ENCODE data around the gene SYNE1.

SYNE1 gene

DNA sequence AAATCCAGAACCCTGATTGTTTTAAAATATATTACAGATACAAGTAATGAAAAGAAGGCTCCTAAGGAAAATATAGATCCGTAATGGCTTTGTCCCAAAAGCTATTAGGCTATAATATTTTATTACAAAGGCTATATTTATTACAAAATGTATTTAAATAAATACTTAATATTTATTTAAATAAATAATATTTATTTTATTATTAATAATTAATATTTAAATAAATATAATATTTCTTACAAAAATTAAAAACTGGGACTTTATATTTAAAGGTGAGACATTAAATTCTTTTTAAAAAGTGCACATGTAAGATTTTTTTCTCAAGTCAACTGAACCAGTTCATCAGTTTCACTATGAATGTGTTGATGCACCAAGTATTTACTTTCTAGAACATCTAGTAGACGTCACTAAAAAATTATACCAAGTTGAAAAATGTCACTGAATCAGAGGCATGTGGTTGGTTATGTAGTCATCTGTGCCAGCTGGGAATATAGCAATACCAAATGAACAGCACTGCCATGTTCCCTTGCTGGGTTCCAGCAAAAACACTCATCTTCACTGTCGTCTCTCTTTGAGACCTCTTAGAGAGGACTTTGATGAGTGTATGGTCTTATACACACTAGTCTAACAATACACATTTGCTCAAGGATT, 550.8 kb downstream of the SYNE1 start:
- Histone ChIP-seq H3K9ac (ENCODE audit: low read length) (no peak overlapping the region), H3K27me3 (ENCODE audit: low read length) (no peaks in the 10 kb centered on the region), H3K9me3 (ENCODE audit: insufficient read depth, low read length) (no peaks in the 10 kb centered on the region), H3K36me3 (ENCODE audit: low read length) (no peaks in the 10 kb centered on the region), H2AFZ (ENCODE audit: low read depth, low read length, severe bottlenecking) (no peak overlapping the region), H3K27ac (ENCODE audit: low read depth, low read length) (no peak overlapping the region), H4K20me1 (ENCODE audit: low read depth, low read length) (no peaks in the 10 kb centered on the region), H3K79me2 (ENCODE audit: insufficient read depth, low read length) (no peaks in the 10 kb centered on the region), H3F3A (ENCODE audit: insufficient read depth) (no peaks in the 10 kb centered on the region), H3K9me2 (replicated peaks; ENCODE audit: insufficient read depth, low read length) (no peaks in the 10 kb centered on the region), H3K4me3 (ENCODE audit: insufficient read depth, low read length, poor library complexity, severe bottlenecking) (no peak overlapping the region), H3K4me2 (ENCODE audit: low read depth, low read length, poor library complexity, severe bottlenecking) (no peak overlapping the region)
- TF ChIP-seq EZH2phosphoT487 (conservative IDR thresholded peaks at IDR 0.05; ENCODE audit: low read length) = no peak
- TF ChIP-seq, protein P1, sequence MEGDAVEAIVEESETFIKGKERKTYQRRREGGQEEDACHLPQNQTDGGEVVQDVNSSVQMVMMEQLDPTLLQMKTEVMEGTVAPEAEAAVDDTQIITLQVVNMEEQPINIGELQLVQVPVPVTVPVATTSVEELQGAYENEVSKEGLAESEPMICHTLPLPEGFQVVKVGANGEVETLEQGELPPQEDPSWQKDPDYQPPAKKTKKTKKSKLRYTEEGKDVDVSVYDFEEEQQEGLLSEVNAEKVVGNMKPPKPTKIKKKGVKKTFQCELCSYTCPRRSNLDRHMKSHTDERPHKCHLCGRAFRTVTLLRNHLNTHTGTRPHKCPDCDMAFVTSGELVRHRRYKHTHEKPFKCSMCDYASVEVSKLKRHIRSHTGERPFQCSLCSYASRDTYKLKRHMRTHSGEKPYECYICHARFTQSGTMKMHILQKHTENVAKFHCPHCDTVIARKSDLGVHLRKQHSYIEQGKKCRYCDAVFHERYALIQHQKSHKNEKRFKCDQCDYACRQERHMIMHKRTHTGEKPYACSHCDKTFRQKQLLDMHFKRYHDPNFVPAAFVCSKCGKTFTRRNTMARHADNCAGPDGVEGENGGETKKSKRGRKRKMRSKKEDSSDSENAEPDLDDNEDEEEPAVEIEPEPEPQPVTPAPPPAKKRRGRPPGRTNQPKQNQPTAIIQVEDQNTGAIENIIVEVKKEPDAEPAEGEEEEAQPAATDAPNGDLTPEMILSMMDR (IDR thresholded peaks at IDR 0.05; ENCODE audit: insufficient read depth, low read length, poor library complexity, severe bottlenecking) = no peak

DNA sequence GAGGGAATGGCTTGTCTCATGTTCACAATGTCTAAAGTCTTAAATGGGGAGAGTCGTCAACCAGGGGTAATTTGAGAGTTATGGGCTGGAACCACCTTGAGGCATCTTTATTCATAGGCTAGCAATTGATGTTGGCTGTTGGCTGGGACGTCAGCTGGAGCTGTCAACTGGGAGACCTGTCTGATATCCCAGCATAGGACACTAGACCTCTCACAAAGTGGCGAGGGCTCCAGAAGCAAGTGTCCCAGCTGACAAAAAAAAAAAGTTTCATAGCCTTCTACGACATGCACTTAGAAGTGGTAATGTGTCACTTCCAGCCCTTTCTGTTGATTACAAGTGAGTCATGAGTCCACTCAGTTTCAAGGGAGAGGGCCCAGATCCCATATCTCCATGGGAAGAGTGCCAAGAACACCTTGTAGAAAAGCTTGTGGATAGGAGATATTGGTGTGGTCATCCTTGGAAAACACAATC, 551.7 kb downstream of the SYNE1 start:
- Histone ChIP-seq H3K27ac (ENCODE audit: low read depth, low read length) (no peak overlapping the region), H2AFZ (ENCODE audit: low read depth, low read length, severe bottlenecking) (no peak overlapping the region), H3K4me3 (ENCODE audit: insufficient read depth, low read length, poor library complexity, severe bottlenecking) (no peak overlapping the region)

DNA sequence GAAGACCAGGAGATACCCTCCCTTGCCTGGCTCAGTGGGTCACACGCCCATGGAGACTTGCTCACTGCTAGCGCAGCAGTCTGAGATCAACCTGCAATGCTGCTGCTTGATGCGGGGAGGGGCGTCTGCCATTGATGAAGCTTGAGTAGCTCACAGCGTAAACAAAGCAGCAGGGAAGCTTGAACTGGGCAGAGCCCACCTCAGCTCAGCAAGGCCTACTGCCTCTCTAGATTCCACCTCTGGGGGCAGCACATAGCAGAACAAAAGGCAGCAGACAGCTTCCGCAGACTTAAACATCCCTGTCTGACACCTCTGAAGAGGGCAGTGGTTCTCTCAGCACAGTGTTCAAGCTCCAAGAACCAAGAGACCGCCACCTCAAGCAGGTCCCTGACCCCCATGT, 558.4 kb downstream of the SYNE1 start:
- no peaks in the 10 kb centered on the region for H3K9me3 ChIP-seq (ENCODE audit: insufficient read depth, low read length)
- no peaks in the 10 kb centered on the region for H3K79me2 ChIP-seq (ENCODE audit: insufficient read depth, low read length)
- H3K9ac ChIP-seq (ENCODE audit: low read length) = no peak overlapping the region
- H3K4me2 ChIP-seq (ENCODE audit: low read depth, low read length, poor library complexity, severe bottlenecking) = no peak overlapping the region
- no peak overlapping the region for H3K4me3 ChIP-seq (ENCODE audit: insufficient read depth, low read length, poor library complexity, severe bottlenecking)
- H3K9me2 ChIP-seq (replicated peaks; ENCODE audit: insufficient read depth, low read length) = no peaks in the 10 kb centered on the region
- no peaks in the 10 kb centered on the region for H4K20me1 ChIP-seq (ENCODE audit: low read depth, low read length)
- no peaks in the 10 kb centered on the region for H3K36me3 ChIP-seq (ENCODE audit: low read length)
- no peak overlapping the region for H2AFZ ChIP-seq (ENCODE audit: low read depth, low read length, severe bottlenecking)
- TF ChIP-seq, protein P1 (IDR thresholded peaks at IDR 0.05; ENCODE audit: insufficient read depth, low read length, poor library complexity, severe bottlenecking) = no peak
- TF ChIP-seq EZH2phosphoT487 (conservative IDR thresholded peaks at IDR 0.05; ENCODE audit: low read length) = no peak
- no peak overlapping the region for H3K27ac ChIP-seq (ENCODE audit: low read depth, low read length)
- no peaks in the 10 kb centered on the region for H3F3A ChIP-seq (ENCODE audit: insufficient read depth)
- H3K27me3 ChIP-seq (ENCODE audit: low read length) = no peaks in the 10 kb centered on the region

More for the DNA sequence above, 551.7 kb downstream of the SYNE1 start:
- Histone ChIP-seq H3K4me2 (ENCODE audit: low read depth, low read length, poor library complexity, severe bottlenecking) (no peak overlapping the region), H3K36me3 (ENCODE audit: low read length) (no peaks in the 10 kb centered on the region), H3K79me2 (ENCODE audit: insufficient read depth, low read length) (no peaks in the 10 kb centered on the region), H3K9me2 (replicated peaks; ENCODE audit: insufficient read depth, low read length) (no peaks in the 10 kb centered on the region), H3K9me3 (ENCODE audit: insufficient read depth, low read length) (no peaks in the 10 kb centered on the region), H3K9ac (ENCODE audit: low read length) (no peak overlapping the region), H3F3A (ENCODE audit: insufficient read depth) (no peaks in the 10 kb centered on the region), H4K20me1 (ENCODE audit: low read depth, low read length) (no peaks in the 10 kb centered on the region), H3K27me3 (ENCODE audit: low read length) (no peaks in the 10 kb centered on the region)
- no peak for TF ChIP-seq EZH2phosphoT487 (conservative IDR thresholded peaks at IDR 0.05; ENCODE audit: low read length)
- TF ChIP-seq, protein P1 (IDR thresholded peaks at IDR 0.05; ENCODE audit: insufficient read depth, low read length, poor library complexity, severe bottlenecking) = no peak

All from SU-DHL-6 (cell line).